Neutrophil (primary cell): Measurements from ENCODE around the gene EEIG2.
"Not testable (repeated sequence)": the region's sequence is repeated elsewhere in the genome, so short reads cannot be mapped to it uniquely, and the experiment has no call there.

Experiments
- H3K27ac ChIP-seq: fragments of 200-600 bp; sonication (generic); 2 replicates; pipeline ENCODE4 v1.5.1; 2016; ENCODE audit warnings: mild to moderate bottlenecking, moderate library complexity
- H3K27me3 ChIP-seq: fragments of 200-600 bp; sonication (generic); 2 replicates; pipeline ENCODE4 v1.6.0; 2016; ENCODE audit warnings: mild to moderate bottlenecking
- H3K36me3 ChIP-seq: fragments of 200-600 bp; sonication (generic); 2 replicates; pipeline ENCODE4 v1.5.1; 2017
- H3K4me1 ChIP-seq, 2 experiments: fragments of 200-600 bp in 1 of 2; sonication (generic) in 1 of 2; 1 replicate in 1 of 2; 2 replicates in 1 of 2; pipeline versions ENCODE4 v1.5.1 to v1.6.1; 2013 to 2016; ENCODE audit warnings: low read depth in 1 of 2, low read length in 1 of 2, mild to moderate bottlenecking in 1 of 2, moderate library complexity in 1 of 2; ENCODE audit not compliant: control insufficient read depth in 1 of 2, insufficient read depth in 1 of 2
- H3K4me3 ChIP-seq, 2 experiments: fragments of 200-600 bp in 1 of 2; sonication (generic) in 1 of 2; 1 replicate in 1 of 2; 2 replicates in 1 of 2; pipeline ENCODE4 v1.5.1; 2013 to 2016; ENCODE audit warnings: low read depth in 1 of 2, low read length in 1 of 2, mild to moderate bottlenecking in 1 of 2, moderate library complexity in 1 of 2
- H3K9me3 ChIP-seq: fragments of 200-600 bp; sonication (generic); 2 replicates; pipeline ENCODE4 v1.5.1; 2016
- TF ChIP-seq, protein P1 (sequence below): fragments of 200-600 bp; sonication (generic); IDR thresholded peaks from 2 replicates; pipeline ENCODE4 v1.5.1; 2016; ENCODE audit warnings: antibody characterized with exemption

The EEIG2 gene

DNA sequence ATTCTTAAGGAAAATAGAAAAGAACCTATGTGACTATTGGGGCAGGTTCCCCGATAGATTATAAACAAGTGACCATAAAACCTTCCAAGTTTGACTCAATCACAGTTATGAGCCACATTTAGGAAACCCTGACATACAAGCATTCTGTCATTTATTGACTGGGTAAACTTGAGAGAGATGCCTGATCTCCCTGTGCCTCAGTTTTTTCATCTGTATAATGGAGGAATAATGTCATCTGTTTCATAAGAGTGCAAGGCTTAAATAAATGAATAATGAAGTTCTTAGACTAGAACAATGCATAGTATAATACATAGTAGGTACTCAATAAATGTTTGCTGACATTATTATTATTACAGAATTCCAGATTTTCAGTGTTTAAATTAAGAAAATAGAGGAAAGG, 18.9 kb upstream of the EEIG2 start:
- no peaks in the 10 kb centered on the region for H3K27me3 ChIP-seq
- H3K9me3 ChIP-seq: no peaks in the 10 kb centered on the region
- TF ChIP-seq, protein P1, sequence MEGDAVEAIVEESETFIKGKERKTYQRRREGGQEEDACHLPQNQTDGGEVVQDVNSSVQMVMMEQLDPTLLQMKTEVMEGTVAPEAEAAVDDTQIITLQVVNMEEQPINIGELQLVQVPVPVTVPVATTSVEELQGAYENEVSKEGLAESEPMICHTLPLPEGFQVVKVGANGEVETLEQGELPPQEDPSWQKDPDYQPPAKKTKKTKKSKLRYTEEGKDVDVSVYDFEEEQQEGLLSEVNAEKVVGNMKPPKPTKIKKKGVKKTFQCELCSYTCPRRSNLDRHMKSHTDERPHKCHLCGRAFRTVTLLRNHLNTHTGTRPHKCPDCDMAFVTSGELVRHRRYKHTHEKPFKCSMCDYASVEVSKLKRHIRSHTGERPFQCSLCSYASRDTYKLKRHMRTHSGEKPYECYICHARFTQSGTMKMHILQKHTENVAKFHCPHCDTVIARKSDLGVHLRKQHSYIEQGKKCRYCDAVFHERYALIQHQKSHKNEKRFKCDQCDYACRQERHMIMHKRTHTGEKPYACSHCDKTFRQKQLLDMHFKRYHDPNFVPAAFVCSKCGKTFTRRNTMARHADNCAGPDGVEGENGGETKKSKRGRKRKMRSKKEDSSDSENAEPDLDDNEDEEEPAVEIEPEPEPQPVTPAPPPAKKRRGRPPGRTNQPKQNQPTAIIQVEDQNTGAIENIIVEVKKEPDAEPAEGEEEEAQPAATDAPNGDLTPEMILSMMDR: no peak
- no peak overlapping the region for H3K4me3 ChIP-seq
- no peaks in the 10 kb centered on the region for H3K36me3 ChIP-seq
- H3K27ac ChIP-seq: no peak overlapping the region
- H3K4me1 ChIP-seq: no peaks in the 10 kb centered on the region

DNA sequence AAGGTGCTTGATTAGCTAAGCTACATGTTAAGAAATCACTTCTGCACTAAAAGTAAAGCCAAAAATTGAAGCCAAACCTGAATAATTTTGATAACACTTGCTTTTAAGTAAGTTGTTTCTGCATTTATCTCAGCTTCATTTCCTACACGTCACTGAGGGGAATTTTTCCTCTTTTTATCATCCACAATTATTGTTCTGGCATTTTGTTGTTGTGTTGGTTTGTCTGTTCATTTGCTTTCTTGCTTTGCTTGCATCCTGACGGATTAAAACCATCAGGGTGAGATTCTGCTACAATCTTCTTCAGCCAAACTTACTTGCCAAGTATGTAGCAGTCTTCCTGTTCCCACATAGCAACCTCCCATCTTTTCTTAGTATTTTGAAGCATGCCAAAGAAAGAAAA, 18.0 kb upstream of the EEIG2 start:
- no peak overlapping the region for H3K4me3 ChIP-seq
- H3K9me3 ChIP-seq: no peaks in the 10 kb centered on the region
- H3K36me3 ChIP-seq: no peaks in the 10 kb centered on the region
- H3K27me3 ChIP-seq: no peaks in the 10 kb centered on the region
- TF ChIP-seq, protein P1: no peak
- H3K4me1 ChIP-seq: no peaks in the 10 kb centered on the region
- no peak overlapping the region for H3K27ac ChIP-seq

DNA sequence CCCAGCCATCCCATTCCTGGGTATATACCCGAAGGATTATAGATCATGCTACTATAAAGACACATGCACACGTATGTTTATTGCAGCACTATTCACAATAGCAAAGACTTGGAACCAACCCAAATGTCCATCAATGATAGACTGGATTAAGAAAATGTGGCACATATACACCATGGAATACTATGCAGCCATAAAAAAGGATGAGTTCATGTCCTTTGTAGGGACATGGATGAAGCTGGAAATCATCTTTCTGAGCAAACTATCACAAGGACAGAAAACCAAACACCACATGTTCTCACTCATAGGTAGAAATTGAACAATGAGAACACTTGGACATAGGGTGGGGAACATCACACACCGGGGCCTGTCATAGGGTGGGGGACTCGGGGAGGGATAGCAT, 12.4 kb upstream of the EEIG2 start:
- H3K9me3 ChIP-seq, H3K4me1 ChIP-seq, H3K36me3 ChIP-seq, H3K4me3 ChIP-seq, H3K27ac ChIP-seq, H3K27me3 ChIP-seq: not testable (repeated sequence)

DNA sequence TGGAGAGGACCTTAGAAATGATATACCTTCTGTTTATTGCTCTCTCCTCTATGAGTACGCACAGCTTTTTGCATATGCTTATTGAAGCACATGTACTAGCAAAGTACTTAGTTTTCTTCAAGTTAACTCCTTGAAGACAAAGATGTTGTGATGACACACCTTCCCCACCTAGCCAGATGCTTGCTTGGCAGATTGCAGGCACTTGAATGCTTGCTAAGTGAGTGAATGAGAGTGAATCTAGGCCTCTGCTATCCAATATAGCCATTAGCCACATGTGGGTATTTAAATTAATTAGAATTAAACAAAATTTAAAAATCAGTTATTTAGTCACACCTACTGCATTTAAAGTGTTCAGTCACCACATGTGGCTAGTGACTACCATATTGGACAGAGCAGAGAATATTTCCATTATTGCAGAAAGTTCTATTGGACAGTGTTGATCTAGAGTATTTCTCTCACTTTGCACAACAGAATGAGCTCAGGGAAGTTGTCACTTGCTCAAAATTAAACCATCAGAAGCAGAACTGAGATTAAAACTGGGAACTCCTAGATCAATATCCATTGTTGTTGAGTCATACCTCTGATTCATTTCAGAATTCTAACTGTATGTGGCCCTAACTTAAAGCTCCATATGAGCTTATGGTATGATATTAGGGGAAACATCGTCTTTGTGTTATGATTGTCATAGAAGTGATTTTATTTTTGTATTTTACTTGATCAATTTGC, 8.6 kb upstream of the EEIG2 start:
- Histone ChIP-seq H3K4me3 (no peak overlapping the region), H3K27ac (no peak overlapping the region), H3K27me3 (no peaks in the 10 kb centered on the region), H3K9me3 (no peaks in the 10 kb centered on the region), H3K4me1 (no peaks in the 10 kb centered on the region), H3K36me3 (no peaks in the 10 kb centered on the region)
- TF ChIP-seq, protein P1: no peak

DNA sequence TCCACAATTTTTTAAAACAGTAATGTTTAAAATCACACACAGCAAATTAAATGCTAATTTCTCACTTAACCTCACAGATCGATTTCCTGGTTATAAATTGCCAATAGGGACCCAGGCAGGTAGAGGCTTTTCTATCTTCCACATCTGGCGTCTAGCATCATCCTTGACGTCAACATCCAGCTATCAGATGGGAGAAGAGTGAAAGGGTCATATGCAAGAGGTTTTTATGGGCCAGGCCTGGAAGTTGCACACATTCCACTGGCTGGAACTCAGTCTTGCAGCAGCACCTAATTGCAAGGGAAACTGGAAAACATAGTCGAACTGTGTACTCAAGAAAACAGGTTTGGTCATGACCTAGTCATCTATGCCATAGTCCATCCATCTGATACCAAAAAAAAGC, 6.0 kb upstream of the EEIG2 start:
- H3K9me3 ChIP-seq: no peaks in the 10 kb centered on the region
- no peak overlapping the region for H3K27ac ChIP-seq
- no peaks in the 10 kb centered on the region for H3K27me3 ChIP-seq
- TF ChIP-seq, protein P1: no peak
- no peaks in the 10 kb centered on the region for H3K4me1 ChIP-seq
- no peaks in the 10 kb centered on the region for H3K36me3 ChIP-seq
- no peak overlapping the region for H3K4me3 ChIP-seq

DNA sequence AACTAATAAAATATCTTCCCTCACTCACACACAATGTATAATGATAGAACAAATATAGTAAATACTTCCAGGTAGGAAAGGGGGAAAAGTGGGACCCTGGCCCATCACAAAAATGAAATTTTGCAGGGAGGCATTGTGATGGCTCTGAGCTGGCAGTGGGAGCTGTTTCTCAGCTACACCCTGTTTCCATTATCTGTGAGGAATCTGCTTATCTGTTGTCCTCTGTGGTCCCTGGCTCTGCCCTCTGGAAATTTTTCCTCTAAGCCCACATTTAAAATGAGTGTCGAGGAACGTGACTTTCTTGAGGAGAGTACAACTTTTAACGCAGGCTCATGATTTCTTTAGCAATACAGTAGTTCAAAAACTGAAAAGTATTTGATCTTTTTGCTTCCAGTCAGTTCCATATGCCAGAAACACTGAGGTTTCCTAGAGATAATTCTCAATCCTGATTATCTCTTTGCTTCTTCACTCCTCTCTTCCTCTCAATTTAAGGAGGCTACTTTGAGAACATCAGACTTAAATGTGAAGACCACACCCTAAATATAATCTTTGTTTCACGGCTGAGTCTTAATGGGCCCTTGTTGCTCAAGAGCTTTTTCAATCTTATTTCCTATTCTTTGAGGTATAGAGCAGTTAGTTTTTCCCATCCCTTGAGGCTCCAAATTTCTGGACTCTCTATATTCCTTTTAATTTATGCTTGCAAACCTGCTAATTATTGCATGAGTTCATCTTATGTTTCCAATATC, 5.0 kb upstream of the EEIG2 start:
- TF ChIP-seq, protein P1: no peak
- no peak overlapping the region for H3K4me3 ChIP-seq
- H3K9me3 ChIP-seq: no peaks in the 10 kb centered on the region
- H3K27me3 ChIP-seq: no peaks in the 10 kb centered on the region
- H3K27ac ChIP-seq: no peak overlapping the region
- no peaks in the 10 kb centered on the region for H3K36me3 ChIP-seq
- peaks cover 0 to 5% of the 10 kb centered on the region in 2 experiments for H3K4me1 ChIP-seq
